Lower leg skin (tissue), 3 donors: ENCODE results near the gene TCAF2.
"Not testable (repeated sequence)": the region's sequence is repeated elsewhere in the genome, so short reads cannot be mapped to it uniquely, and the experiment has no call there.

Experiments
- POLR2A ChIP-seq, 2 donors: fragments of 450-650 bp; IDR thresholded peaks; one replicate each; pipeline ENCODE4 v1.6.1; 2016 to 2017; ENCODE audit warnings: antibody characterized with exemption in 2 of 2, mild to moderate bottlenecking in 1 of 2, moderate library complexity in 1 of 2
- TF ChIP-seq, protein P1 (sequence below), 3 donors: fragments of 450-650 bp; IDR thresholded peaks; one replicate each; pipeline ENCODE4 v1.5.1; 2016; ENCODE audit warnings: antibody characterized with exemption in 3 of 3, mild to moderate bottlenecking in 3 of 3, moderate library complexity in 2 of 3

DNA sequence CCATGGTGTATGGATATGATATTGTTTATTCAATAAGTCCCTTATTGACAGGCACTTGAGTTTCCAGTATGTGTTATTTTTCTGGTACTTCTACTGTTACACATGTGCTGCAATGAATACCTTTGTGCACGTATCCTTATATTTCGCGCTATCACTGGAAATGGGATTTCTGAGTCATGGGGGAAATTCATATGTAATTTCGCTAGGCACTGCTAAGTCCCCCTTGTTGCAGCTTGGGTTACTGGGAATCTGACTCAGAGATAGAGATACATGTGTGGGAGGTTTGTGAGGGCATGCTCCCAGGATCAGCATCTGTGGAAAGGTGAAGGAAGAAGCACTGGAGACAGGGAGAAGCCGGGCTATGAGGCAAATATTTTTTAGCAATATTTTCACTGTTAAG lies 9.9 kb downstream of the TCAF2 start:
- TF ChIP-seq, protein P1, sequence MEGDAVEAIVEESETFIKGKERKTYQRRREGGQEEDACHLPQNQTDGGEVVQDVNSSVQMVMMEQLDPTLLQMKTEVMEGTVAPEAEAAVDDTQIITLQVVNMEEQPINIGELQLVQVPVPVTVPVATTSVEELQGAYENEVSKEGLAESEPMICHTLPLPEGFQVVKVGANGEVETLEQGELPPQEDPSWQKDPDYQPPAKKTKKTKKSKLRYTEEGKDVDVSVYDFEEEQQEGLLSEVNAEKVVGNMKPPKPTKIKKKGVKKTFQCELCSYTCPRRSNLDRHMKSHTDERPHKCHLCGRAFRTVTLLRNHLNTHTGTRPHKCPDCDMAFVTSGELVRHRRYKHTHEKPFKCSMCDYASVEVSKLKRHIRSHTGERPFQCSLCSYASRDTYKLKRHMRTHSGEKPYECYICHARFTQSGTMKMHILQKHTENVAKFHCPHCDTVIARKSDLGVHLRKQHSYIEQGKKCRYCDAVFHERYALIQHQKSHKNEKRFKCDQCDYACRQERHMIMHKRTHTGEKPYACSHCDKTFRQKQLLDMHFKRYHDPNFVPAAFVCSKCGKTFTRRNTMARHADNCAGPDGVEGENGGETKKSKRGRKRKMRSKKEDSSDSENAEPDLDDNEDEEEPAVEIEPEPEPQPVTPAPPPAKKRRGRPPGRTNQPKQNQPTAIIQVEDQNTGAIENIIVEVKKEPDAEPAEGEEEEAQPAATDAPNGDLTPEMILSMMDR (IDR thresholded peaks at IDR 0.05), result not testable (repeated sequence)
- TF ChIP-seq POLR2A (IDR thresholded peaks at IDR 0.05), result not testable (repeated sequence)
